ENCODE data around the gene SDK1.

The SDK1 gene

GRCh38 chr7:4190010-4190981 lies 889.2 kb downstream of the SDK1 start:
- Histone ChIP-seq H3K4me1 (ENCODE audit: control insufficient read depth in 5 of 5, insufficient read depth in 5 of 5, low read length in 5 of 5) (peaks cover 0 to 7% (median 4%) of the 10 kb centered on the region in 5 donors), H3K27ac (ENCODE audit: low read depth, low read length) (no peak overlapping the region), H3K9ac (ENCODE audit: low read length in 5 of 5) (no peak overlapping the region)

GRCh38 chr7:4191046-4191445 lies 890.0 kb downstream of the SDK1 start:
- Histone ChIP-seq H3K27ac (ENCODE audit: low read depth, low read length) (no peak overlapping the region), H3K36me3 (ENCODE audit: control insufficient read depth in 5 of 5, insufficient read depth in 5 of 5, low read length in 5 of 5) (no peaks in the 10 kb centered on the region), H3K9me3 (ENCODE audit: control insufficient read depth in 5 of 5, low read length in 5 of 5) (no peaks in the 10 kb centered on the region), H3K4me1 (ENCODE audit: control insufficient read depth in 5 of 5, insufficient read depth in 5 of 5, low read length in 5 of 5) (peaks cover 3 to 7% (median 4%) of the 10 kb centered on the region in 5 donors), H3K4me3 (ENCODE audit: low read depth in 1 of 5, low read length in 5 of 5) (no peak overlapping the region), H3K27me3 (ENCODE audit: control insufficient read depth in 5 of 5, insufficient read depth in 4 of 5, low read length in 5 of 5) (no peaks in the 10 kb centered on the region), H3K9ac (ENCODE audit: low read length in 5 of 5) (no peak overlapping the region)

More at GRCh38 chr7:4190010-4190981, 889.2 kb downstream of the SDK1 start:
- Histone ChIP-seq H3K27me3 (ENCODE audit: control insufficient read depth in 5 of 5, insufficient read depth in 4 of 5, low read length in 5 of 5) (no peaks in the 10 kb centered on the region), H3K36me3 (ENCODE audit: control insufficient read depth in 5 of 5, insufficient read depth in 5 of 5, low read length in 5 of 5) (no peaks in the 10 kb centered on the region), H3K9me3 (ENCODE audit: control insufficient read depth in 5 of 5, low read length in 5 of 5) (no peaks in the 10 kb centered on the region), H3K4me3 (ENCODE audit: low read depth in 1 of 5, low read length in 5 of 5) (no peak overlapping the region)

GRCh38 chr7:4191525-4191924 lies 890.5 kb downstream of the SDK1 start:
- H3K27ac ChIP-seq (ENCODE audit: low read depth, low read length), result no peak overlapping the region
- peaks cover 3 to 7% (median 4%) of the 10 kb centered on the region in 5 donors for H3K4me1 ChIP-seq (ENCODE audit: control insufficient read depth in 5 of 5, insufficient read depth in 5 of 5, low read length in 5 of 5)
- no peaks in the 10 kb centered on the region for H3K27me3 ChIP-seq (ENCODE audit: control insufficient read depth in 5 of 5, insufficient read depth in 4 of 5, low read length in 5 of 5)
- no peaks in the 10 kb centered on the region for H3K9me3 ChIP-seq (ENCODE audit: control insufficient read depth in 5 of 5, low read length in 5 of 5)
- H3K36me3 ChIP-seq (ENCODE audit: control insufficient read depth in 5 of 5, insufficient read depth in 5 of 5, low read length in 5 of 5), result no peaks in the 10 kb centered on the region
- H3K4me3 ChIP-seq (ENCODE audit: low read depth in 1 of 5, low read length in 5 of 5), result no peak overlapping the region
- no peak overlapping the region for H3K9ac ChIP-seq (ENCODE audit: low read length in 5 of 5)

GRCh38 chr7:4195660-4196059 lies 894.6 kb downstream of the SDK1 start:
- Histone ChIP-seq H3K27me3 (ENCODE audit: control insufficient read depth in 5 of 5, insufficient read depth in 4 of 5, low read length in 5 of 5) (no peaks in the 10 kb centered on the region), H3K27ac (ENCODE audit: low read depth, low read length) (no peak overlapping the region), H3K9ac (ENCODE audit: low read length in 5 of 5) (no peak overlapping the region), H3K36me3 (ENCODE audit: control insufficient read depth in 5 of 5, insufficient read depth in 5 of 5, low read length in 5 of 5) (no peaks in the 10 kb centered on the region), H3K4me3 (ENCODE audit: low read depth in 1 of 5, low read length in 5 of 5) (no peak overlapping the region), H3K9me3 (ENCODE audit: control insufficient read depth in 5 of 5, low read length in 5 of 5) (peaks cover 0 to 8% (median 2%) of the 10 kb centered on the region in 5 donors), H3K4me1 (ENCODE audit: control insufficient read depth in 5 of 5, insufficient read depth in 5 of 5, low read length in 5 of 5) (peaks cover 0 to 3% (median 0%) of the 10 kb centered on the region in 5 donors)

GRCh38 chr7:4196121-4196819 lies 895.2 kb downstream of the SDK1 start:
- no peaks in the 10 kb centered on the region for H3K27me3 ChIP-seq (ENCODE audit: control insufficient read depth in 5 of 5, insufficient read depth in 4 of 5, low read length in 5 of 5)
- no peak overlapping the region for H3K9ac ChIP-seq (ENCODE audit: low read length in 5 of 5)
- peaks cover 0 to 3% (median 0%) of the 10 kb centered on the region in 5 donors for H3K4me1 ChIP-seq (ENCODE audit: control insufficient read depth in 5 of 5, insufficient read depth in 5 of 5, low read length in 5 of 5)
- peaks cover 0 to 8% (median 4%) of the 10 kb centered on the region in 5 donors for H3K9me3 ChIP-seq (ENCODE audit: control insufficient read depth in 5 of 5, low read length in 5 of 5)
- no peak overlapping the region for H3K4me3 ChIP-seq (ENCODE audit: low read depth in 1 of 5, low read length in 5 of 5)
- H3K27ac ChIP-seq (ENCODE audit: low read depth, low read length), result no peak overlapping the region
- no peaks in the 10 kb centered on the region for H3K36me3 ChIP-seq (ENCODE audit: control insufficient read depth in 5 of 5, insufficient read depth in 5 of 5, low read length in 5 of 5)

GRCh38 chr7:4198301-4198700 lies 897.2 kb downstream of the SDK1 start:
- no peaks in the 10 kb centered on the region for H3K36me3 ChIP-seq (ENCODE audit: control insufficient read depth in 5 of 5, insufficient read depth in 5 of 5, low read length in 5 of 5)
- peaks cover 0 to 3% (median 0%) of the 10 kb centered on the region in 5 donors for H3K4me1 ChIP-seq (ENCODE audit: control insufficient read depth in 5 of 5, insufficient read depth in 5 of 5, low read length in 5 of 5)
- H3K27me3 ChIP-seq (ENCODE audit: control insufficient read depth in 5 of 5, insufficient read depth in 4 of 5, low read length in 5 of 5), result no peaks in the 10 kb centered on the region
- no peak overlapping the region for H3K4me3 ChIP-seq (ENCODE audit: low read depth in 1 of 5, low read length in 5 of 5)
- H3K9ac ChIP-seq (ENCODE audit: low read length in 5 of 5), result no peak overlapping the region
- peaks cover 0 to 8% (median 4%) of the 10 kb centered on the region in 5 donors for H3K9me3 ChIP-seq (ENCODE audit: control insufficient read depth in 5 of 5, low read length in 5 of 5)
- no peak overlapping the region for H3K27ac ChIP-seq (ENCODE audit: low read depth, low read length)

GRCh38 chr7:4200546-4201094 lies 899.6 kb downstream of the SDK1 start:
- H3K9me3 ChIP-seq (ENCODE audit: control insufficient read depth in 5 of 5, low read length in 5 of 5), result peaks cover 0 to 8% (median 4%) of the 10 kb centered on the region in 5 donors
- no peaks in the 10 kb centered on the region for H3K36me3 ChIP-seq (ENCODE audit: control insufficient read depth in 5 of 5, insufficient read depth in 5 of 5, low read length in 5 of 5)
- peaks cover 0 to 5% (median 0%) of the 10 kb centered on the region in 5 donors for H3K4me1 ChIP-seq (ENCODE audit: control insufficient read depth in 5 of 5, insufficient read depth in 5 of 5, low read length in 5 of 5)
- H3K27ac ChIP-seq (ENCODE audit: low read depth, low read length), result no peak overlapping the region
- H3K9ac ChIP-seq (ENCODE audit: low read length in 5 of 5), result no peak overlapping the region
- no peak overlapping the region for H3K4me3 ChIP-seq (ENCODE audit: low read depth in 1 of 5, low read length in 5 of 5)
- peaks cover 0 to 5% (median 0%) of the 10 kb centered on the region in 5 donors for H3K27me3 ChIP-seq (ENCODE audit: control insufficient read depth in 5 of 5, insufficient read depth in 4 of 5, low read length in 5 of 5)

- H3K36me3 ChIP-seq (ENCODE audit: control insufficient read depth in 5 of 5, insufficient read depth in 5 of 5, low read length in 5 of 5), result no peaks in the 10 kb centered on the region
- H3K9ac ChIP-seq (ENCODE audit: low read length in 5 of 5), result no peak overlapping the region
- peaks cover 0 to 5% (median 0%) of the 10 kb centered on the region in 5 donors for H3K27me3 ChIP-seq (ENCODE audit: control insufficient read depth in 5 of 5, insufficient read depth in 4 of 5, low read length in 5 of 5)
- peaks cover 0 to 5% (median 0%) of the 10 kb centered on the region in 5 donors for H3K4me1 ChIP-seq (ENCODE audit: control insufficient read depth in 5 of 5, insufficient read depth in 5 of 5, low read length in 5 of 5)
- H3K4me3 ChIP-seq (ENCODE audit: low read depth in 1 of 5, low read length in 5 of 5), result no peak overlapping the region
- peaks cover 0 to 8% (median 4%) of the 10 kb centered on the region in 5 donors for H3K9me3 ChIP-seq (ENCODE audit: control insufficient read depth in 5 of 5, low read length in 5 of 5)
- no peak overlapping the region for H3K27ac ChIP-seq (ENCODE audit: low read depth, low read length)
Measured at GRCh38 chr7:4201566-4201965, 900.5 kb downstream of the SDK1 start.

- Histone ChIP-seq H3K27me3 (ENCODE audit: control insufficient read depth in 5 of 5, insufficient read depth in 4 of 5, low read length in 5 of 5) (peaks cover 0 to 5% (median 0%) of the 10 kb centered on the region in 5 donors), H3K36me3 (ENCODE audit: control insufficient read depth in 5 of 5, insufficient read depth in 5 of 5, low read length in 5 of 5) (no peaks in the 10 kb centered on the region), H3K9me3 (ENCODE audit: control insufficient read depth in 5 of 5, low read length in 5 of 5) (peaks cover 0 to 8% (median 4%) of the 10 kb centered on the region in 5 donors), H3K27ac (ENCODE audit: low read depth, low read length) (no peak overlapping the region), H3K4me3 (ENCODE audit: low read depth in 1 of 5, low read length in 5 of 5) (no peak overlapping the region), H3K4me1 (ENCODE audit: control insufficient read depth in 5 of 5, insufficient read depth in 5 of 5, low read length in 5 of 5) (peaks cover 0 to 5% (median 0%) of the 10 kb centered on the region in 5 donors), H3K9ac (ENCODE audit: low read length in 5 of 5) (no peak overlapping the region)
Measured at GRCh38 chr7:4202154-4202736, 901.2 kb downstream of the SDK1 start.

Data from subcutaneous abdominal adipose tissue (tissue), 5 donors.